Body of pancreas (tissue), 4 donors: ENCODE measurements around the gene CAMKK2. TPM values are rescaled to one million over a fixed set of nuclear protein-coding genes. Genes with fewer than 3 reads are reported as not detected.
"Not testable (repeated sequence)": the region's sequence is repeated elsewhere in the genome, so short reads cannot be mapped to it uniquely, and the experiment has no call there.

ENCODE experiments used
- ATAC-seq: fragments of 150-250 bp; one replicate; pipeline ENCODE4 v1.9.1; 2016
- DNase-seq, 4 donors: peaks; one replicate each; pipeline ENCODE4 v3.0.0-alpha.2; 2019
- H3K27ac ChIP-seq, 4 donors: fragments of 200-600 bp; sonication (generic); 1 replicate in 3 of 4; 2 replicates in 1 of 4; pipeline versions ENCODE4 v1.5.1 to v1.6.1; 2016 to 2019; ENCODE audit warnings: mild to moderate bottlenecking in 1 of 4, mixed read lengths in 1 of 4, moderate library complexity in 1 of 4
- H3K27me3 ChIP-seq, 2 donors: fragments of 200-600 bp; sonication (generic); one replicate each; pipeline ENCODE4 v1.6.0; 2016; ENCODE audit warnings: mild to moderate bottlenecking in 1 of 2
- H3K36me3 ChIP-seq, 2 donors: fragments of 200-600 bp; sonication (generic); replicated peaks in 1 of 2; 2 replicates each; pipeline ENCODE4 v1.5.1; 2016; ENCODE audit warnings: low read depth in 2 of 2; ENCODE audit not compliant: insufficient read depth in 1 of 2
- H3K4me1 ChIP-seq: fragments of 200-600 bp; sonication (generic); one replicate; pipeline ENCODE4 v1.6.0; 2016
- H3K4me3 ChIP-seq, 2 donors: fragments of 200-600 bp; sonication (generic); 1 replicate in 1 of 2; 2 replicates in 1 of 2; pipeline ENCODE4 v1.5.1; 2016 to 2019
- H3K9me3 ChIP-seq, 3 donors: fragments of 200-600 bp; sonication (generic); 1 replicate in 2 of 3; 2 replicates in 1 of 3; pipeline ENCODE4 v1.5.1; 2016
- CTCF ChIP-seq, 7 experiments: fragments of 450-650 bp in 4 of 7; fragments of 200-600 bp in 3 of 7; sonication (generic) in 3 of 7; IDR thresholded peaks; one replicate each; pipeline ENCODE4 v1.5.1; 2016 to 2019; ENCODE audit warnings: antibody characterized with exemption in 7 of 7
- POLR2A ChIP-seq, 3 donors: fragments of 450-650 bp; IDR thresholded peaks; one replicate each; pipeline ENCODE4 v1.6.1; 2016; ENCODE audit warnings: antibody characterized with exemption in 3 of 3, mild to moderate bottlenecking in 2 of 3
- WGBS, 2 donors: methylation state at CpG; one replicate each; pipeline ENCODE4 v1.1.5; 2017; 5-methylcytosine and 5-hydroxymethylcytosine counted together
- intact Hi-C: fragments of 100-400 bp; cut with DNase I; formaldehyde crosslinking; loops from one replicate; pipeline ENCODE4 v1.15.1; 2023
- total RNA-seq, 2 donors: library from RNA; depleted of rRNA; stranded (reverse); fragments of >200 nt; gene quantifications; one replicate each; pipeline ENCODE4 v1.1.0, GENCODE V29; 2016

CAMKK2 gene
- total RNA-seq, 2 donors from 2014 or later, result 17.4 to 70.5 TPM

- no peak for TF ChIP-seq POLR2A (IDR thresholded peaks at IDR 0.05)
- no peak for TF ChIP-seq CTCF (IDR thresholded peaks at IDR 0.05)
- Histone ChIP-seq H3K4me1 (peaks cover 15% of the 10 kb centered on the region), H3K4me3 (no peak overlapping the region), H3K9me3 (no peaks in the 10 kb centered on the region), H3K27ac (no peak overlapping the region), H3K36me3 (no peaks in the 10 kb centered on the region), H3K27me3 (no peaks in the 10 kb centered on the region)
- intact Hi-C loops, result no loop called here
- ATAC-seq (no peak), DNase-seq (no peak)
- 76 to 86% methylated on average over 7 of the region's 7 CpGs for WGBS, 2 donors
Measured at GRCh38 chr12:121205491-121205890, 91.0 kb downstream of the CAMKK2 start.

- peak overlapping the region in 1 of 4 donors; percentile 13 for H3K27ac ChIP-seq
- no peaks in the 10 kb centered on the region for H3K36me3 ChIP-seq
- H3K4me3 ChIP-seq, result no peak overlapping the region
- peak in 1 of 4 donors; percentile 40 for DNase-seq
- H3K27me3 ChIP-seq, result no peaks in the 10 kb centered on the region
- no peaks in the 10 kb centered on the region for H3K9me3 ChIP-seq
- ATAC-seq, result peak; percentile 21
- H3K4me1 ChIP-seq, result peaks cover 11% of the 10 kb centered on the region
- WGBS, 2 donors, result 53 to 68% methylated on average over 11 of the region's 11 CpGs
- TF ChIP-seq CTCF (IDR thresholded peaks at IDR 0.05), result no peak
- TF ChIP-seq POLR2A (IDR thresholded peaks at IDR 0.05), result no peak
- intact Hi-C loops, result no loop called here
Measured at GRCh38 chr12:121203482-121203881, 93.0 kb downstream of the CAMKK2 start.

GRCh38 chr12:121202407-121203355 is 93.8 kb downstream of the CAMKK2 start:
- no peak overlapping the region for H3K27ac ChIP-seq
- no peak for DNase-seq
- TF ChIP-seq CTCF (IDR thresholded peaks at IDR 0.05) (no peak), POLR2A (IDR thresholded peaks at IDR 0.05) (no peak)
- no peak overlapping the region for H3K4me3 ChIP-seq
- peaks cover 11% of the 10 kb centered on the region for H3K4me1 ChIP-seq
- no peaks in the 10 kb centered on the region for H3K9me3 ChIP-seq
- 50 to 52% methylated on average over 14 of the region's 14 CpGs for WGBS, 2 donors
- intact Hi-C loops, result no loop called here
- H3K36me3 ChIP-seq, result no peaks in the 10 kb centered on the region
- ATAC-seq, result peak; percentile 48
- no peaks in the 10 kb centered on the region for H3K27me3 ChIP-seq

- peaks cover 11% of the 10 kb centered on the region for H3K4me1 ChIP-seq
- H3K4me3 ChIP-seq, H3K27me3 ChIP-seq, DNase-seq, H3K36me3 ChIP-seq, H3K9me3 ChIP-seq, ATAC-seq, intact Hi-C loops, H3K27ac ChIP-seq: not testable (repeated sequence)
- WGBS, 2 donors, result 89% methylated on average over 6 of the region's 6 CpGs
Measured at GRCh38 chr12:121201140-121201539, 95.4 kb downstream of the CAMKK2 start.

- intact Hi-C loops, result no loop called here
- WGBS, 2 donors, result 68 to 75% methylated on average over 7 of the region's 7 CpGs
- H3K36me3 ChIP-seq, result no peaks in the 10 kb centered on the region
- no peaks in the 10 kb centered on the region for H3K9me3 ChIP-seq
- H3K4me3 ChIP-seq, result no peak overlapping the region
- no peak overlapping the region for H3K27ac ChIP-seq
- H3K27me3 ChIP-seq, result no peaks in the 10 kb centered on the region
- no peak for ATAC-seq
- no peak for DNase-seq
- TF ChIP-seq CTCF (IDR thresholded peaks at IDR 0.05) (no peak), POLR2A (IDR thresholded peaks at IDR 0.05) (no peak)
- peaks cover 11% of the 10 kb centered on the region for H3K4me1 ChIP-seq
Measured at GRCh38 chr12:121198949-121199348, 97.6 kb downstream of the CAMKK2 start.
